GM10248 (cell line): ENCODE data around the gene FAM43A.
A peak's percentile ranks its signal among the peaks of the same experiment; 100 is the strongest.

Source experiments
- CTCF ChIA-PET: fragments of 300-600 bp; sonication (Branson Sonifier 250); formaldehyde crosslinking; extraction: SDS; loops from one replicate; lab custom pipeline; 2021; ENCODE audit warnings: antibody characterized with exemption; lab: Yijun Ruan, JAX
- POLR2A ChIA-PET: fragments of 350-650 bp; sonication (Branson Sonifier 250); formaldehyde crosslinking; extraction: SDS; loops from one replicate; lab custom pipeline; 2020; ENCODE audit warnings: antibody characterized with exemption; lab: Yijun Ruan, JAX
- DNase-seq: peaks from one replicate; pipeline ENCODE4 v3.0.0; 2012; ENCODE audit errors: extremely low spot score
- CTCF ChIP-seq: IDR thresholded peaks from 2 replicates; pipeline ENCODE4 v1.5.1; 2012; ENCODE audit warnings: mild to moderate bottlenecking, low read depth; ENCODE audit errors: extremely low read depth, missing control alignments, control extremely low read depth

Gene FAM43A

GRCh38 chr3:194682189-194682693 is 3.4 kb upstream of the FAM43A start:
- no peak for DNase-seq
- POLR2A ChIA-PET: interaction anchor here (1.0 kb wide), 1 partner anchor 10 kb away, joined by 4 read pairs; the partner anchor contains the start of gene LSG1
- CTCF ChIA-PET: interaction anchor here (0.6 to 3.8 kb wide), 59 partner anchors 10 to 1234 kb away, joined by 3 to 107 read pairs (median 4); partner anchors contain the start of genes LSG1 and XXYLT1
- no peak for TF ChIP-seq CTCF

GRCh38 chr3:194682694-194683310 is 2.9 kb upstream of the FAM43A start:
- peak; percentile 76 for TF ChIP-seq CTCF

GRCh38 chr3:194683380-194683779 is 2.3 kb upstream of the FAM43A start:
- DNase-seq: no peak
- ChIA-PET CTCF (interaction anchor here (0.9 to 3.8 kb wide), 33 partner anchors 9 to 840 kb away, joined by 3 to 107 read pairs (median 5); partner anchors contain the start of genes LSG1 and XXYLT1), POLR2A (no interaction called here)
- TF ChIP-seq CTCF: no peak

More at GRCh38 chr3:194682694-194683310, 2.9 kb upstream of the FAM43A start:
- POLR2A ChIA-PET: interaction anchor here (1.0 kb wide), 1 partner anchor 10 kb away, joined by 4 read pairs; the partner anchor contains the start of gene LSG1
- DNase-seq: peak; percentile 82
- CTCF ChIA-PET: interaction anchor here (0.6 to 3.8 kb wide), 62 partner anchors 9 to 1234 kb away, joined by 3 to 107 read pairs (median 4); partner anchors contain the start of genes LSG1 and XXYLT1

DNA sequence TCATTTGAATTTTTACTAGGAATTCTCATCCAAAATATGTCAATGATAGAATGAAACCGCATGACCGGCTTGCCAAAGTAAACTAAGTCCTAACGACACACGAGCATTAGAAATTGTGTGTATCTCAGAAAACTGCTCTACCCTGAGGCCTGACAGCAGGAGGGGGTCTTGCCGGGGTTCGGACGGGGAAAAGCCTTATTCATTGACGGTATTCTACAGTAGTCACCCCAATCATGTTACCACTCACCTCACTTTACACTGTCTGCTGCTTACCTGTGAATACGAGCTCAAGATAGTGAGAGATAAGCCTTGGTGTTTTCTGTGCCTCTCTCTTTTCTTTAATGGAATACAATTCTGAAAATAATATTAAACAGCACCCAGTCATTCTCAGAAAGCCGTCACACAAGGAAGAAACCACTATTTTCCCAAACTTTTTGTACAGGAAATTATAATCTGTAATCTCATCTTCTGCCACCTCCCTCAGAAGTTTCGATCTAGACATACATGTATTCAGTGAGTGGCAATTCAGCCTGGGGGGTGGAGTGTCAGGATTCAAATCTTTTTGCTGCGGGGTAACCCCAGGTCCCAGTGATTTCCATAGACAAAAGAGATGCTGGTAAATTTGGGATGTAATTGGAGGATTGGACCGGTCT is 492 bp upstream of the FAM43A start:
- TF ChIP-seq CTCF: no peak
- CTCF ChIA-PET: interaction anchor here (0.9 to 7.4 kb wide), 5 partner anchors 12 to 422 kb away, joined by 3 to 90 read pairs (median 3); partner anchors contain the start of gene LSG1
- no peak for DNase-seq
- POLR2A ChIA-PET: interaction anchor here (2.9 kb wide), 1 partner anchor 13 kb away, joined by 22 read pairs; the partner anchor contains the start of gene LSG1

GRCh38 chr3:194686414-194686815 is 732 bp downstream of the FAM43A start:
- ChIA-PET CTCF (interaction anchor here (1.2 to 7.4 kb wide), 9 partner anchors 13 to 575 kb away, joined by 3 to 90 read pairs (median 4); partner anchors contain the start of gene LSG1), POLR2A (interaction anchor here (0.8 to 2.9 kb wide), 3 partner anchors 11 to 82 kb away, joined by 3 to 22 read pairs (median 4); partner anchors contain the start of gene LSG1)
- no peak for TF ChIP-seq CTCF
- no peak for DNase-seq

DNA sequence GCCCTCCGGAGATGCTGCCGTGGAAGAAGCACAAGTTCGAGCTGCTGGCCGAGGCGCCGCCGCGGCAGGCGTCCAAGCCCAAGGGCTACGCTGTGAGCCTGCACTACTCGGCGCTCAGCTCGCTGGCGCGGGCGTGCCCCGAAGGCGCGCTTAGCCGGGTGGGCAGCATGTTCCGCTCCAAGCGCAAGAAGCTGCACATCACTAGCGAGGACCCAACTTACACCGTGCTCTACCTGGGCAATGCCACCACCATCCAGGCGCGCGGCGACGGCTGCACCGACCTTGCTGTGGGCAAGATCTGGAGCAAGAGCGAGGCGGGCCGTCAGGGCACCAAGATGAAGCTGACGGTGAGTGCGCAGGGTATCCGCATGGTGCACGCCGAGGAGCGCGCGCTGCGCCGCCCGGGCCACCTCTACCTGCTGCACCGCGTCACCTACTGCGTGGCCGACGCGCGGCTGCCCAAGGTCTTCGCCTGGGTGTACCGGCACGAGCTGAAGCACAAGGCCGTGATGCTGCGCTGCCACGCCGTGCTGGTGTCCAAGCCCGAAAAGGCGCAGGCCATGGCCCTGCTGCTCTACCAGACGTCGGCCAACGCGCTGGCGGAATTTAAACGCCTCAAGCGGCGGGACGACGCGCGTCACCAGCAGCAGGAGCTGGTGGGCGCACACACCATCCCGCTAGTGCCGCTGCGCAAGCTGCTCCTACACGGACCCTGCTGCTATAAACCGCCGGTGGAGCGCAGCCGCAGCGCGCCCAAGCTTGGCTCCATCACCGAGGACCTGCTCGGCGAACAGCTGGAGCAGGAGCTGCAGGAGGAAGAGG is 1.3 kb downstream of the FAM43A start:
- no peak for DNase-seq
- no peak for TF ChIP-seq CTCF
- ChIA-PET POLR2A (interaction anchor here (0.8 to 2.9 kb wide), 4 partner anchors 11 to 855 kb away, joined by 4 to 22 read pairs (median 4); partner anchors contain the start of gene LSG1), CTCF (interaction anchor here (1.0 to 7.4 kb wide), 17 partner anchors 14 to 584 kb away, joined by 3 to 90 read pairs (median 4); partner anchors contain the start of genes LSG1 and XXYLT1)
